Gastroesophageal sphincter (tissue), 3 donors: ENCODE results near the gene CELA3A.
A peak's percentile ranks its signal among the peaks of the same experiment; 100 is the strongest.

Experiments used
- CTCF ChIP-seq, 4 experiments: fragments of 200-600 bp in 2 of 4; fragments of 450-650 bp in 2 of 4; sonication (generic) in 1 of 4; IDR thresholded peaks; one replicate each; pipeline ENCODE4 v1.5.1; 2017 to 2019; ENCODE audit warnings: antibody characterized with exemption in 4 of 4, mild to moderate bottlenecking in 2 of 4, moderate library complexity in 2 of 4
- POLR2A ChIP-seq, 2 donors: fragments of 450-650 bp; IDR thresholded peaks; one replicate each; pipeline ENCODE4 v1.6.1; 2017; ENCODE audit warnings: antibody characterized with exemption in 2 of 2, mild to moderate bottlenecking in 2 of 2, moderate library complexity in 1 of 2
- POLR2AphosphoS5 ChIP-seq: sonication (generic); formaldehyde crosslinking; IDR thresholded peaks from one replicate; pipeline ENCODE4 v1.6.1; 2017; ENCODE audit warnings: antibody characterized with exemption

GRCh38 chr1:21963477-21964217 lies 37.8 kb upstream of the CELA3A start:
- TF ChIP-seq CTCF (IDR thresholded peaks at IDR 0.05) (peak in 3 of 4 experiments; percentile 93 to 97 (median 94)), POLR2A (IDR thresholded peaks at IDR 0.05) (no peak), POLR2AphosphoS5 (peak; percentile 39)
